HG02938 (cell line): ENCODE results near the gene FHL1.

Experiments used
- ATAC-seq: cut with Tn5 transposase; IDR thresholded peaks from one replicate; pipeline ENCODE4 v1.9.1; 2021; ENCODE audit warnings: mild to moderate bottlenecking, moderate library complexity; ENCODE audit not compliant: unreplicated experiment

FHL1 gene

DNA sequence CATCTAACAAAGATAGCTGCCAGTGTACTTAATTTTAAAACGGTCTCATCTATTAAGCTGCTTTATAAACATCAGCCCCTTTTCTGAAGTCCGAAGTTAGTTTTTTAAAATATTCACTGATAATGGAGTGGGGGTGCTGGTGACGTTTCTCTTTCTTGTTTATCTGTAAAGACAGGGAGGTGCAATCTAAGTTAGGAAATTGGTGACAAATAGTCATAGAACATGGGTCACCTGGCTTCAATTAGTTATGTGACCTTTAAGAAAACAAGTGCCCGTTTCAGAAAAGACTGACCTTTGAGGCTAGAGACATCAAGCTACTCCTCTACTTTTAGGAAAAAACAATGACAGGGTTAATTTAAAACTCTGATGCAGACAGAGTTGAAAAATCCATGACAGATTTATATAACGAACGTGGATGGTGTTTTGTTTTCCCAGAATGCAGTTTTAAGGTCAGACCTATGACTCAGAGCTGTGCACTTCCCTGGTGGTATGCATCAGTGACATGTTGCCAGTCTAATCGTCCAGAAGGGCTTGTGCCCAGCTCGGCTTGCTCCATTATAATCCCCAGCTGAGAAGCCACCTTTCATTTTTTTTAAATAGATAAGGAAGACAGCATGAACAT, 38.2 kb downstream of the FHL1 start:
- no peak for ATAC-seq

GRCh38 chrX:136186023-136186413, 38.7 kb downstream of the FHL1 start:
- ATAC-seq = no peak

DNA sequence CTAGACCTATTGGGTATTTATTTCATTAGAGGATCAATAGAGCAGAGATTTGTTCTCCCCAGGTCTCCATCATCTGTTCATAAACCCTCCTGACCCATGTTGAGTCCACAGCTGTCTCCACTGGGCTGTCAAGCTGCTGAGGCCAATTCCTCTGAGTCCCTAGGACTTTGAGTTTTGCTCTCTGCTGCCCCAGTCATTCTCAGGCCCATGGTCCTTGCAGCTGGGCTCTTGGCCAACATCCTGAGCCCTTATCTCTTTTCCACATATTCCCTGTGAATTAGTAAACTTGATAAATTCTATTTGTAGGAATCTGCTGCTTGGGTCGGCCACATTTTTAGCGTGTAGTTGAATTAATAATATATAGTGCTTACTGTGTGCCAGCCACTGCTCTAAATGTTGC, 41.9 kb downstream of the FHL1 start:
- no peak for ATAC-seq

GRCh38 chrX:136190038-136190713, 42.8 kb downstream of the FHL1 start:
- no peak for ATAC-seq

- ATAC-seq = no peak
Observed at GRCh38 chrX:136191171-136191570, 43.8 kb downstream of the FHL1 start.

- ATAC-seq = no peak
Observed at GRCh38 chrX:136192135-136192534, 44.8 kb downstream of the FHL1 start.

GRCh38 chrX:136192839-136193414, 45.6 kb downstream of the FHL1 start:
- no peak for ATAC-seq

- ATAC-seq = no peak
Observed at GRCh38 chrX:136193771-136194170, 46.4 kb downstream of the FHL1 start.

DNA sequence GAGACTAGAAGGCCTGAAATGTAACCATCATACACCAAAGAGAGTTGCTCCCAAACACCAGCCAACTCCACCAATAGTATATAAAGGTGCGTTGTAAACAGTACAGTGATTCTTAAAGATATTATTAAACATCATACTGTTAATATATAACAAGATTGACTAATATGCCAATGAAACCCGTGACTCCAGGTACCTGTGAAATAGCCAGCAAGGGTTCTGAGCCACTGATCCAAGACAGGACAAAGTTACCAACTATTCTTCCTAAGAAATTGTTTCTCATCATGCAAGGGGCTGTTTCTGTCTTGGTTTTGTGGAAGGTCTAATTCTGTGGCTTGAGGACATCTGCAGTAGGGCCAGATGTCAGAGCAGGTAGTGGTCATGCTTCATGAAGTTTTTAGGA, 47.2 kb downstream of the FHL1 start:
- no peak for ATAC-seq

GRCh38 chrX:136195247-136195646, 47.9 kb downstream of the FHL1 start:
- ATAC-seq = no peak

- no peak for ATAC-seq
Observed at GRCh38 chrX:136196691-136197155, 49.4 kb downstream of the FHL1 start.

DNA sequence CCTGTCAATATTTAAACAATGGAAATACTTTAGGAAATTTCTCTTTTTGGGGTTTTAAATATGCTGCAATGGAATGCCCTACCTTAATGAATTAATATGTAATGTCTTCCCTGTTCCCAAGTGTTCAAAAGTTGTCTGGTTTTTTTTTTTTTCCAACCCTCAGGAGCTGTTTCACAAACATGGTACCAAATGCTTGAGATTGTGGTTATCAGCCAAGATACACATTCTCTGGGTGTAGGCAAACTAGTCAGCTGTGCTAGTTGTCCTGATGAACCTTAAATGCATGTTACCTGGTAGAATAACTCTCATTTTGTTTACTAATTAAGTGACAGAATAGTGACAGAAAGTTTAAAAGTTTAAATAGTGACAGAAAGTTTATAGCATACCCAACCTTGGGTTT, 50.7 kb downstream of the FHL1 start:
- no peak for ATAC-seq

- no peak for ATAC-seq
Observed at GRCh38 chrX:136198678-136199243, 51.4 kb downstream of the FHL1 start.

DNA sequence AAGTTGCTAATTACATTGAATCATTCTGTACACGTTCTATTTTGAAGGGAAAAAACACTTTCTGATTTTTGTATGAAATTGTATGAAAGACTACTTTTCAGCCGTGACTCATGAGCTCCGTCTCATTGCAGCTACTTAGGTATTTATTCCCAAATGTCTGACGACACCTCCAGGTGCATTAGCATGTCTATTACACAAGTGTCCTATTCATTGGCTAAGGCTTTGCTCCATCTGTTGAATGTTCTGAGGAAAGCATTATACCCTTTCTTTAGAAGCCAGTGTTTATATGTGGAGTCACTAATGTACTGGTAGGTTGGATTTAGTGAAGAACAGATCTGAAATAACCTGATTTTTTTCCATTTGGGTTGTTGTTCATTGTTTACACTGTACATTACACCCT, 52.0 kb downstream of the FHL1 start:
- no peak for ATAC-seq

DNA sequence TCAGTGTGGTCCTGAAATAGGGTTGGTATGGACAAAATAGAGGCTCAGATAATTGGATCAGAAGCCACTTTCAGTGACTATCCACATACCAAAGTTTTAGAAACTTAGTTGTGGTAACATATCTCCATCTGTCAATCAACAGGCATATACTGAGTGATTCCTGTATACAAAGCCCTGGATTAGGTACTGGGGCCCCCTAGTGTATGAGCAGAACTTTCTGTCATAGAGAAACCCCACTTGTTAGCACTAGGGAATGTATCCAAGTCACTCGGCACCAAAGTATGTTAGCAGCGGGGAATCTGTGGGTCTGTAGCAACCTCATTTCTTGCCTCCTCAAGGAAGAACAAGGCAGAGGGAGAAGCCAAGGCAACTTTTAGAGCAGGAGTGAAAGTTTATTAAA, 53.1 kb downstream of the FHL1 start:
- no peak for ATAC-seq

- no peak for ATAC-seq
Observed at GRCh38 chrX:136201601-136202000, 54.3 kb downstream of the FHL1 start.

GRCh38 chrX:136202889-136203288, 55.6 kb downstream of the FHL1 start:
- no peak for ATAC-seq

DNA sequence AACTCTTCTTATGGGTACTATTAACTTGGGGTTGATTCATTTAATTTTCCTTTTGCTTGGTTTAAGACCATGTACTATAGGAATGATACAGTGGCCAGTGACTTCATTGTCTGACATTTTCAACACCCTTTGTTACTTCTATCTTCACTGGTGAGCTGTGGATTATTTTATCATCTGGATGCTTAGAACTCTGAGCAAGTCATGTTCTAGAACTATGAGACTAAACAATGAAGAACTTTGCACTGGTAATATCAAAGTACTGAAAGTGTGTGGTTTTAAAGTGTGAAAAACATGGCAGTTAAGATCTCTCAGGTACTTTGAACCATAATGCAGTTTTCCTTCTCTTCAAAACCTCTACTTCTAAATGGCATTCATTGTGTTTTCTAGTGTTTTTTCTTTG, 56.1 kb downstream of the FHL1 start:
- ATAC-seq = no peak

GRCh38 chrX:136203951-136204350, 56.6 kb downstream of the FHL1 start:
- ATAC-seq = no peak

DNA sequence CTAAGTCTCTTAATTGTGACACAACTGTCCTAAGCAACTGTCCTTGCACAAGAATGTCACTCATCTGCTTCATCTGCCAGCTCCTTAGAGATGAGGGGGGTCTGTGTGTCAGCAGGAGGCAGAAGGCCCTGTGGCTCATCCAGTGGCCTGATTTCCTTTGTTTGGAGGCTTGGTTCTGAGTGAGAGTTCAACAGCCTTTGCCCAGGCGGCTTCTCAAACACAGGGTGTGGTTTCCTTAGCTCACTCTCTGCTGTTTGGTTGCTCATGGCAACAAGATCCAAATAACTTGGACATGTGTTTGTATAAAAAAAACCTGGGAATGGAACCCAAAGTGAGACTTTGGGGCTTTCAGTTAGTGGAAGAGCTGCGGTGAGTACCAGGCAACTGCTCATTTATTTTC, 57.2 kb downstream of the FHL1 start:
- no peak for ATAC-seq

- no peak for ATAC-seq
Observed at GRCh38 chrX:136205882-136206380, 58.6 kb downstream of the FHL1 start.

DNA sequence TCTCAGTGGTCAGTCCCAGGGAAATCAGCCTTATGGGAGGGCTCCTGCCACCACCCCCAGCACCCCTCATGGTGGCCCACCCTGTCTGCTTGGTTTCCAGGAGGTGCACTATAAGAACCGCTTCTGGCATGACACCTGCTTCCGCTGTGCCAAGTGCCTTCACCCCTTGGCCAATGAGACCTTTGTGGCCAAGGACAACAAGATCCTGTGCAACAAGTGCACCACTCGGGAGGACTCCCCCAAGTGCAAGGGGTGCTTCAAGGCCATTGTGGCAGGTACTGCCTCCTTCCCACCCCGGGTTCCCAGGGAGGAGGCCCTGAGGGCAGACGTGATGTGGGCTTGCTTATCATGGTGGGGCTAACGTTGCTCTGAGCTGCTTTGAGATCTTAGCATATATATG, 59.6 kb downstream of the FHL1 start:
- ATAC-seq = no peak
